Hematopoietic multipotent progenitor cell treated with erythropoietin and hydrocortisone succinate and interleukin-3 and kit ligand, for 15 days (in vitro differentiated cells): ENCODE measurements around the gene ZFP91.

Experiments used
- DNase-seq: peaks from one replicate; pipeline ENCODE4 v3.0.0-alpha.2; 2015; ENCODE audit warnings: low spot score

Gene ZFP91

DNA sequence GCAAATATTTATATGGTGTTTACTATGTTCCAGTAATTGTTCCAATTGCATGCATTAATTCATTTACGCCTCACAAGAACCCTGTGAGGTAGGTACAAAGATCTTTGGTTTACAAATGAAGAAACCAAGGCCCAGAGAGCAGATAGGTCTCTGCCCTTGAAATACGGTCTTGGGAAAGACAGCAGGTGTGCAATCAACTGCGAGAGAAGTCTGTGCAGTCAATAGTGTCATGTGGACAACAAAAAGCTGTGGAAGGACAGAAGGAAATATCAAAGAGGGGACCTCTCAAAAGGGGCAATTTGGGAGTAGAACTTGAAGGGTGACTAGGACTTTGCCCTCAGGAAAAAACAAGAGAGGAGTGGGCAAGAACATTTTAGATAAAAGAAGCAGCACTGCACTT is 52.5 kb downstream of the ZFP91 start:
- no peak for DNase-seq

DNA sequence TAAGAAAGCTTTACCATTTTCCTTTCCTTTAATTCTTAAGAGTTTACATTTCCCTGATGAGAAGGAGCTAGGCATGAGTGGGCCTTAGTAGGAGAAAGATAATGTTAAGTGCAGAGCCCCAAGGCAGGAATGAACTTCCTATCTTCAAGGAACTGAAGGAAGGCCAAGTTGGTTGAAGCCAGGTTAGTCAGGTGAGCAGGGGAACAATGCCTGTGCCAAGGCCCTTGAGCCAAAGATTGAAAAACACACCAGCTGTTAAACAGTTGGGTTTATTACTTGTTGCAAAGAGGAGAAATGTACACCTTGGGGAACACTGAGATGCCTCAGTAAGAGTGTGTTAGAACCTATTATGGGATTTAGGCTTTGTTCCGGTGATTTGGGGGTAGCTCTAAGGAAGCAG is 53.6 kb downstream of the ZFP91 start:
- DNase-seq: no peak

DNA sequence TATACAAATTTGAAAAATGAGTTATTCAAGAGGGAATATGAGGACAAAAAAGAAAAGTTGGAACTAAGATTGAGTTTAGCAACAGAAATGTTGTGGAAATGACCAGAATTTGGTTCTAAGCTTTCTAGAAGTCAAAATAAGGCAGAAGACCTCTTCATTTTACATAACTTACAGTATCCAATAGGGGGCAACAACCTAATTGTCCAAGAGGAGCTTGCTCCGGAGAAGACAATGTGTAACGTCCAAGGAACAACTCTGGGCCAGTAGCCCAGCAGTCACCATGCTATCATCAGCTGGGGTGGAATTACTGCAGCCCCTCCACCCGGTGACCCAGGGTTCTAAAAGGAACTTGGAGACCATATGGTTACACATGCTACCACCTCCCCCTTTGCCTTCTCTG is 57.7 kb downstream of the ZFP91 start:
- DNase-seq: no peak

DNA sequence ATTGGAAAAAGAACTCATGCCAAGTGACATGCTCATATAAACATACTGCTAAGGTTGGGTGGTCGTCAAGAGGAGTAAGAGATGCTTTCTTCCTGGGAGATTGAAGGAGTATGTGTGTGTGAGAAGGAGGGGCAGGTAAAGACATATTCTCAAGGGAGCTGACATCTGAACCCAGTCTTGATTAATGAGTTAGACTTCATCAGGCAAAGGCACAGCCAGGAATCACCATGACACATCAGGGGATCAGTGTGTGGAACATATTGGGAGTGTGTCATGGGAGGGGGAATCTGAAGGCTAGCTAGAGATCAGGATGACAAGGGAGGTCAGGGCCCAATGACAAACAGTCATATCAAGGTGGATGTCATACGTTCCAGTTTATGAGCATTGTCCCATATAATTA is 58.5 kb downstream of the ZFP91 start:
- no peak for DNase-seq

DNA sequence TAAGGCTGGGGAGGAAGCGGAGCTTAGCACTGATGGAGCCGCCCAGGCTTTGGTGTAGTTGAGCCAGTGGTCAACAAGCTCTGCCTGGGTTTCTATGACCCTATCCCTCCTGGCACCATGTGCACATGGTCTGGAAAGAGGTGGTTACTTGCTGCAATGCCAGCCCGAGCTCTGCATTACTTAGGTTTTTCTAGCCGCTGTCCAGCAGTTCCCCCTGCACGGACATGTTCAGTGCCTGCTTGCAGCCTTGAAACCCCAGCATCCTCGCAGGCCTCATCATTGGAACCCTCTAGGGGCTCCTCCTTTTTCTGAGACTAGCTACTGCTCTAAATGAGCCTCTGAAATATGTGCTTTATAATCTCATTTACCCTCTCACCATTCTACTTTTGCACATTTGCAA is 60.2 kb downstream of the ZFP91 start:
- DNase-seq: no peak

DNA sequence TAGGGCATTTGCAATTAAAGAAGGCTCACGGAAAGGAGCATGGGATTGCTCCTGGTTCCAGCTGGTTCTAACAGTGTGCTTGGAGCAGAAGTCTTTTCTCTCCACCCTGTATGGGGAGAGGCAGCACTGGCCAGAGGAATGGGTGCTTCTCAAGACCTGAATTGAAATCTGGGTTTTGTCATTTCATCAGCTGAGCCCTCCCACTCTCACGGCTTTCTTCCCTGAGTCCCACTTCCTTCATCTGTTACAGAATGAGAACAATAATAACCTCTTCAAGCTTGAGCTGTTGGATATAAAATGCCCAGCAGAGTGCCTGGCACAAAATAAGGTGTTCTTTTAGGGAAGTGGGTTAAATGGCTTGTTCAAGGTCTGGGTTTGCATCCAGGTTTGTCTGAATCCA is 60.8 kb downstream of the ZFP91 start:
- no peak for DNase-seq

DNA sequence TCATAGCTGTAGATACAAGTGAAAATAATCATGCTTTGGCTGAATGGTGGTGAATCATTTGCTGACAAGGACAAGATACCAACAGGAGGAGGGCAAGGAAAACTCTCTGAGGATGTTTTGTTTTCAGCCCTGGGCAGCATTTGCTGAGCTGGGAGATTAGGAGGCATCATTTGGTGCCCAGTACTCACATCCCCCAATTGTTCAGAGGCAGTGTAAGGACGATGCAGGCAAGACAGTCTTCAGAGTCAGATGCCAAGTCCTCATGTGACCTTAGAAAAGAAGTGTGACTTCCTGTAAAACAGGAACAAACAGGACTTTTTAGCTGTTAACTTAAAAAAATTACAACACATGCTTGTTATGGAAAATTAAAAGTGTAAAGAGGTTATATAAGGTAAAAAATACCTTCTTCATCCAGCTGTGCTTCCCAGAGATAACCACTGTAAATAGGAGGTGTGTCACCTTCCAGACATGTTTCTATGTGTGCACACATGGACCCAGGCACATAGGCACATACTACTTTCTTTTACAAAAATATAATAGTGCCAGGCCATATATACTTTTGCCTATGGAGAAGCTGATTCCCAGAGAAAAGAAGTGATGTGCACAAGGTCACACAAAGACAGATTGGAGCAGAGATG is 61.6 kb downstream of the ZFP91 start:
- DNase-seq: no peak

DNA sequence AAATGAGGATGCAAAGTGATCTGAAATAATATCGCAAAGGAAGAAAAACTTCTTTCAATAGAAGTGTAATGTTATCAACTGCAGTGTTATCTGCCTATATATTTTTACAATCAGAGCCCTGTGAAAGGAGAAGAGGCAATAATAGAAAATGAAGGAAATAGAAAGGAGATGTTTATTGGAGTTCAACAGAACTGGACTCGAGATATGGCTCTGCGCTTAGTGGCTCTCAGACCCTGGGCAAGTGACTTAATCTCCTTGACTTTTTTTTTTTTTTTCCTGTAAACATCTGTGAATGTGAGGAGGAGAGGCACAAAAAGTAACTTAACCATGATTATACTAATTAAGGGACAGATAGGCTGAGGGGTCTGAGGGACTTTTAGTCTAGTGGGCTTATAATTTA is 62.5 kb downstream of the ZFP91 start:
- no peak for DNase-seq

DNA sequence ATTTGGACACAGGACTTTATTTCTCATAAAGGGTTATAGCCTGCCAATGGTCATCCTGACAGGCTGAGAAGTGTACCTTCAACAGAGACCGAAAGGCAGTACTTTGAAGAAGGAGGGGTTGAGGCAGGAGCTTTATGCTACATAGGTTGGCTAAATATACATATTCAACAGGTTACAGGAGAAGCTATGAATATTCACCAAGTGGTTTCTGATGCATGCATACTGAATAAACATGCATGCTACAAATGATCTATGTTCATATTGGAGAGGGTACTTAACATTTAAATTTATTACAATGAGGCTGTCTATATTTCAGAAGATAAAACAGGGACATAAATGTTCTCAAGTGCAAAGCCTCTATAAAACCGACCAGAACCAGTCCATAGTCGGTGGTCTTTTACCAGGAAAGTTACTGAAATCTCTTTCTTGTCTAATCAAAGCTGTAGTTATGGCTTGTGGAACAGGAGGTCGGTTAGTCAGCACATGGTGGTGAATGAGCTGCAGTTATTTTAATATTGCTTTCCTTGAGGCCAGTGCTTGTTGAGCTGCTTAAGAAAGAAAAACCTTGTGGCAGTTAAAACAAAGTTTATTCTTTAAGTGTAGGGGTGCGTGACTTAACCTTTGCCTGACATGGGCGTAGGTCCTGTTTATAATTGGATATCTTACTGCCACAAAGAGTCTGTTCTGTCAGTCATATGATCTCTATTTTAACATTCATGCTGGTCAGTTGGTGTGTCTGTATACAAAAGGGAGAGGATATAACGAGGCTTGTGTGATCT is 63.1 kb downstream of the ZFP91 start:
- no peak for DNase-seq

DNA sequence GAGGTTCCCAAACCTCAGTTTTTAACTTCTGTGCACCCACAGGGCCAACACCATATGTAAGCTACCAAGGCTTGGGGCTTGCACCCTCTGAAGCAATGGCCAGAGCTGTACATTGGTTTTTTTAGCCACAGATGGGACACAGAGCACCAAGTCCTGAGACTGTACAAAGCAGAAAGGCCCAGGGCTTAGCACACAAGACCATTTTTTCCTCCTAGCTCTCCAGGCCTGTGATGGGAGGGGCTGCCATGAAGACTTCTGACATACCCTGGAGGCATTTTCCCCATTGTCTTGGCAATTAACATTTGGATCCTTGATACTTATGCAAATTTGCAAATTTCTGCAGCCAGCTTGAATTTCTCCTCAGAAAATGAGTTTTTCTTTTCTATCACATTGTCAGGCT is 67.0 kb downstream of the ZFP91 start:
- no peak for DNase-seq

DNA sequence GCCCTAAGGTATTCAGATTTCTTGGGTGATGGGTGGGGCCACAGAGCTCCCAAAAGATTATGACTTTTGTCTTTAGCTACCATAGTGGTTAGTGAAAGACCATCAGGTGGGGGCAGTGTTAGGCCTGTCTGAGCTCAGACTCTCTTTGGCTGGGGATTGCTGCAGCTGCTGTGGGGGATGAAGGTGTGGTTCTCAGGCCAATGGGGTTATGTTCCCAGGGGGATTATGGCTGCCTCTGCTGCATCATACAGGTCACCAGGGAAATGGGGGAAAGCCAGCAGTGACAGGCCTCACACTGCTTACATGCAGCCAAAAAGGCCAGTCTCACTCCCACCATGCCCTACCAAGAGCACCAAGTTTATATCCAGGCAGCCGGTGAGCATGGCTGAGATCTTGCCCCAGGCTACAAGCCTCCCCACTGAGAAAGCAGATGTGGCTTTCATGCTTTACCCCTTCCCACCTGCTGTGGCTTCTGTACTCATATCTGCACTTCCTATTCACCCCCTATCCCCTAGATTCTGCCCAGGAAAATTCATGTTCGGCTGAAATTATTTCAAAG is 68.4 kb downstream of the ZFP91 start:
- DNase-seq: no peak

DNA sequence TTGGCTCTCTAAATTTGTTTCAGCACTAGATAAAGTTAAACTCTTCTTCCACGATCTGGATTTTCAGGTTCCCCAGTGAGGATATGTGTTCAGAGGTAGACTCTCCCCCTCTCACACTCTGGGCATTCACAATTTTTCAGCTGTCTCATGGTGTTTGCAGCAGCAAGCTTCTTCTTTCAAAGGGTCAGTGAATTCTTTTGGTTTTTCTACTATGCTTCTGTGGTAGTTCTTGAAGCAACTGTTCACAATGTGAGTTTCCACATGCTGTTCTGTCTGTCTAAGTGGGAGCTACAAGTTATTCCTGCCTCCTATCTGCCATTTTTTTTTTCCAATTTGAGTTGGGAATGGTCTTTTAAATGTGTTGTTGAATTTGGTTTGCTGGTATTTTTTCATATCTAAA is 69.0 kb downstream of the ZFP91 start:
- DNase-seq: no peak

DNA sequence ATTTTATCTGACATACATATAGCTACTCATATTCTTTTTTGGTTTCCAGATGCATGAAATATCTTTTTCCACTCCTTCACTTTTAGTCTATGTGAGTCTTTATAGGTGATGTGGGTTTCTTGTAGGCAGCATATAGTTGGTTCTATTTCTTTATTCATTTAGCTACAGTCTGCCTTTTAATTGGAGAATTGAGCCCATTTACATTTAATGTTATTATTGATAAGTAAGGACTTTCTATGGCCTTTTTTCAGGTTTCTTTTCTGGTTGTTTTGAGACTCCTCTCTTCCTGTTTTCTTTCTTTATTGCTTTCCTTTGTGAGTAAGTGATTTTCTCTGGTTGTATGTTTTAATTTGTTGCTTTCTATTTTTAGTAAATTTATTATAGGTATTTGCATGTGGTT is 70.8 kb downstream of the ZFP91 start:
- no peak for DNase-seq

DNA sequence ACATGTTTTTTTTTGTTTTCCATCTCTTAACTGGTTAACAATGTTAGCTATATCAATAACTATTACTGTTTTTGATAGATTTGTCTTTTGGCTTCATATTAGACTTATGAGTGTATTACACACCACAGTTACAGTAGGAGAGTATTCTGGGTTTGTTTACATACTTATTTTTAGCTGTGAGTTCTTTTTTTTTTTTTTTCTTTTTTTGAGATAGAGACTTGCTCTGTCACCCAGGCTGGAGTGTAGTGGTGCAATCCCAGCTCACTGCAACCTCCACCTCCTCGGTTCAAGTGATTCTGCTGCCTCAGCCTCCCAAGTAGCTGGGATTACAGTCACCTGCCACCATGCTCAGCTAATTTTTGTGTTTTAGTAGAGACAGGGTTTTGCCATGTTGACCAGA is 71.6 kb downstream of the ZFP91 start:
- no peak for DNase-seq

DNA sequence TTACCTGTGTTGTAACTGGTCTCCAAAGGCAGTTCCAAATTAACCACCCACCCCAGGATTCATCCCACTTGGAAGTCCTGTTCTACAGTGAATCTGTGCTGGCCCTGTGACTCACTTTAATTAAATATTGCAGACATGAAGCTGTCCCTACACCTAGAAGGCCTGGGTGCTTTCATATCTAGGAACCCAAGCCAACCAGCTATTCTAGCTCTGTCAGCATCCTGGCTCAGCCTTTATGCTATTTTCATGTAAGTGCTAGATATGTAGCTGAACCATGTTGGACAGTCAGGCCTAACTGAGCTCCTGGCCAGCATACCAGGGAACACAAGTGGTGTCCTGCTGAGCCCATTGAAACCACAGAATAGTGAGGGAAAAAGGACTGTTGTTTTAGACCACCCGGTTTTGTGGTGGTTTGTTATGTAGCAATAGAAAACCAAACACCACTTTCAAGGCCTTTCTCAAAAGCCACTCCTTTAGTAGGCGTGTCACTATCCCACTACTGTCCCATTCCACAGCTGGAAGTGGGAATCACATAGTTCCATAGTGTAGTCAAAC is 73.9 kb downstream of the ZFP91 start:
- DNase-seq: no peak

DNA sequence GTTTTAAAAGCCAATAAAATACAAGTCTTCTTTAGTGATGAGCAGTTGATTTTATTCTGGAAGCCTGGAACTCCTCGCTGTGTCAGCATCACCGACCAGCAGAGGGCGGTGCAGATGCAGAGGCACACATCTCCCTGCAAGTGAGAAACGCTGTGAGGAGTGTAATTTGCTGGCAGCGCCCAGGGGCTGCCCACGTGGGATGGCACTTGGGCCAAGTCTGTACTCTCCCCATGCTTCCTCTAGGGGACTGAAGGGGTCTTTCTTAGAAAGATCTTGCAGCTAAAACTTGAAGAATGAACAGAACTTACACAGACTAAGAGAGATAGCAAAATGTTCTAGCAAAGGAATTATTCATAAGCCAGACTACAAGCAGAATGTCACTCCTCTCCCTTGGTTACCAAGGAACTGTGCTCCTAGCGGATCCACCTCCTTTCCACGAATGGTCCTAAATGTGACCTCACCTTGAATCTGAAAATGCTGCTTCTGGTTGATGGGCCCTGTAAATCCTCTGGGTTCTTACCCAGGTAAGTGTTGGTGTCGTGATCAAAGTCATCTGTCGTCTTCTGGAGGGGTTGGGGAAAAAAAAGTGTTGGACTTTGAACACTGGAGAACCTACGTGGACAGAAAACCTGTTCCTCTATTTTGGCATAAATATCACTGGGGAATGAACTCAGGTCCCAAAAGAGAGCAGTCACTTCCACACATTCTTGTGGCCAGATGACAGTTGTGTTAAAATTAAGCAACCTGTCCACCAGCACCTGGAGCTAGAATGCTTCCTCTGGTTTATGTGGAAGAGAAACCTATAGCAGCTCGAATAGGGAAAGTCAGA is 75.4 kb downstream of the ZFP91 start:
- DNase-seq: peak; percentile 66

DNA sequence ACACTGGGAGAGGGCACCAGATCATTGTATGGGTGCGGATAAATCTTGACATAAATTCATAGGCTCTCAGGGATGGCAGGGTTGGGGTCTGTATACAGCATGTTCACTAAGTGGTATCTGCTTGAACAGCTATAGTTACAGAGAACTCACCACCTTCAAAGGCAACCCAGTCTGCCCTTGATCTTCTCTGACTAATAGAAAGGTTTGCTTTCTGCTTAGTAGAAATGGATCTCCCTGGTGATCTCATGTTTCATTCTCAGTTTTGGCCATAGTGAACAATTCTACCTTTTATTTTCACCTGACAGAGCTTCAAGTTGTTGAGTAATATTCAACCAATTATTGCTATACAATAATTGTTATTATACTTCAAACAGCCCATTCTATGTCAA is 76.0 kb downstream of the ZFP91 start:
- no peak for DNase-seq

DNA sequence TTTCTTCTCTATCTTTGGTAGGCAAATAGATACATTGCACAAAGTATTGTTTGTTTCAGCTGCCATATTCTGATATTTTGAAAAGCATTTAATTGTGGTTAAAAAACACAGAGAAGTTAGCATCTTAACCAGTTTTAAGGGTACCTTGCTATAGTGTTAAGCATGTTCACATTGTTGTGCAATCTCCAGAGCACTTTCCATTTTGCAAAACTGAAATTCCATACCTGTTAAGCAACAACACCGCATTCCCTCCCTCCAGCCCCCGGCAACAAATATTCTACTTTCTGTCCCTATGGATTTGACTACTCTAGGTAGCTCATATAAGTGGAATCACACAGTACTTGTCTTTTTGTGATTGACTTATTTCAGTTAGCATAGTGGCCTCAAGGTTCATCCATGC is 77.5 kb downstream of the ZFP91 start:
- DNase-seq: no peak

DNA sequence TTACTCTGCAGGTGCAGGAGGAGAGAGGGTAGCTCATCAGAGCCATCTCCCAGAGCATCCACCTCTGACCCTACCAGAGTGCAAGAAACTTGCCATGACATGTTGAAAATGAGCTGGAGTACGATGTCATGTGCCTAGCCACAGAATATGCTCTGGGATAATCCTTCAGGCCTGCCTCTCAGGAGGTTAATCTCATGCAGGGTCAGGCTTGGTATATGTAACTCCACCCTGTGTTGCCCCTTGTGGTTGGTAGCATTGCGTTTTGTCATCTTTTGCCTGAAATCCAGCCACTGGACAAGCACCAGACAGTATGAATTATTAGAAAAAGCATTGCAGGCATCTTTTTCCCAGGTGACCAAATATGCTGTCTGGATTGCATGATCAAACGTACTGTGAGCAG is 79.8 kb downstream of the ZFP91 start:
- no peak for DNase-seq

DNA sequence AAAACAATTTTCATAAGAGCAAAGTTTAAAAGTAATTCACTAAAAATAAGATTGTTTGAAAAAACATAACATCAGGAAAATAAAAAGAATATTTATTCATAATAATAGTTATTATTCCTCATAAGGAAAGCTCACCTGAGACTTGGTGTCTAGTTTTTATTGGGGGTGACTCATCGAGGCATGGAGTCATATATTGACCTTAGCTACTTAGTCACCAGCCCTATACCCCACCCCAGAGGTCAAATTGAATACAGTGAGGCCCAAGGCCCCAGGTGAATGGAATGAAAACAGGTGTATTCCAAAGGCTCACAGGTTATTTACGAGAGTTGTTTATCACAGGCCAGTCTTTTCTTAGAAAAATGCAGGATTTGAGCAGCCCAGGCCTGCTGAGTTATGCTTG is 80.5 kb downstream of the ZFP91 start:
- no peak for DNase-seq

DNA sequence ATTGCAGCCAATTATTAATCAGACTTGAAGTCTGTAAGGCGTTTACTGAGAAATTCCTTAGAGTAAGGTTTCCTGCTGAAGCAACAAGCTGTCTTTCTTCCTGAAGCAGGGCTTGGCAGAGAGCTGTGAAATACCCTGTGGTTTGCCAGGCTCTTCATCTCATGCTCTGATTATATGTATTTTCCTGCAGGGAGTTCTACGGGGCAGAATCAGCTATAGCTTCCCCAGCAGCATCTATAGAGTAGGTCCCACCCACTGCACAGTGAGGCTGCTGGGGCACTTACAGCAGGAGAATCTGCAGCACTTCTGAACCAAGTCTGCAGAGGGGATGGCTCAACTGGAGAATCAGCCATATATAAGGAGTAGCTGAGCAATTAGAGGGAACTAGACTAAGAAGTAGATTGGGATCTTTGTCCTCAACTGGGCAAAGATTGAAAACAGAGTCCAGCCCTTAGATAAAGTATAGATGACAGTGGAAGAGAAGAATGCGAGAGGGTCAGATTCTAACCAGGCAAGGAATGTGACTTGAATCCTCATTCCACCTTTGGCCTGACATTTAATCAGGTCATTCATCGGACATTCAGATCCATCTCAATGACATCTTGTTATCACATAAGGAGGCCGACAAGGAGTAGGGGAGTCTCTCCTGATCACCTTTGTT is 81.2 kb downstream of the ZFP91 start:
- no peak for DNase-seq
